NCI-H1436 treated with DMSO at 0.1 percent for 48 hours (cell line): ENCODE results near the gene ZNF346.
"Not testable (repeated sequence)": the region's sequence is repeated elsewhere in the genome, so short reads cannot be mapped to it uniquely, and the experiment has no call there.

ENCODE experiments used
- DNase-seq: peaks from one replicate; lab custom pipeline; 2025; lab: John Stamatoyannopoulos, UW

ZNF346 gene, protein sequence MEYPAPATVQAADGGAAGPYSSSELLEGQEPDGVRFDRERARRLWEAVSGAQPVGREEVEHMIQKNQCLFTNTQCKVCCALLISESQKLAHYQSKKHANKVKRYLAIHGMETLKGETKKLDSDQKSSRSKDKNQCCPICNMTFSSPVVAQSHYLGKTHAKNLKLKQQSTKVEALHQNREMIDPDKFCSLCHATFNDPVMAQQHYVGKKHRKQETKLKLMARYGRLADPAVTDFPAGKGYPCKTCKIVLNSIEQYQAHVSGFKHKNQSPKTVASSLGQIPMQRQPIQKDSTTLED

DNA sequence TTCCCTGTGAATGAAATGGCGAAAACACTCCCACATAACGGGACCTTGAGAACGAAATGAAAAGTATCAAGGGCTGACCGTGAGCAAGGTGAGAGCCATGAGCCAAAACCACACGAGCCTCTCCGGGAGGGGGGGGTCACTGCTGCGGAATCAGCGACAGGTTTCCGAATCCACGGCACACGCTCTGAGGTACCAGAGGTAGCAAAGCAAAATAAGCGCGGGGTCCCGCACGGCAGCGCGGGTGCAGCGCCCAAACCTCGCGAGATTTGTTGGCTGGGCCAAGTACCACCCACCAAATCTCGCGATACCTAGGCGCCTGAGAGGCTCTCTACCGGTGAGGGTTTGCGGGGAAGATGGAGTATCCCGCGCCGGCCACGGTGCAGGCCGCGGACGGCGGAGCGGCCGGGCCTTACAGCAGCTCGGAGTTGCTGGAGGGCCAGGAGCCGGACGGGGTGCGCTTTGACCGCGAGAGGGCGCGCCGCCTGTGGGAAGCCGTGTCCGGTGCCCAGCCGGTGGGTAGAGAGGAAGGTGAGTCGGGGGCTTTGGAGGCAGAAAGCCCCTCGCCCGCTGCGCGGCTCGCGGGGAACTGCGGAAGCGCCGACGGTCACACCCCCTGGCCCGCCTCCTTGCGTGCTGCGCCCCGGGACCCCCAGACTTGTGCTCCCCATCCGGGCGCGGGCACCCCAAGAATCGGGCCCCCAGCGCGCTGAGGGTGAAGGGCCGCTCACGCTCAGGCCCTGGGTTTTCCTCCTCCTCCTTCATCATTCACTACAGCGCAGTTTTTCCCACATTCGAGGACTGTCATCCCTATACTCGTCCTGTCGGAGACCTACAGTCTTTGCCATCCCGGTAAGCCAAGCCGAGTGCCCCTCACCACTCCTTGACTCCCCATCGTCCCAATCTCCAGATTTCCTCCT is at the start of gene ZNF346:
Gene ZNF346, plus strand, starts transcription at position 311 of the 917 bp plus-strand sequence. Its CDS starts 43 bp downstream, at position 354.
- DNase-seq, result peak; percentile 0

GRCh38 chr5:176979669-176980068 is 42.8 kb upstream of the ZNF346 start:
- DNase-seq, result no peak

GRCh38 chr5:176980818-176981217 is 41.7 kb upstream of the ZNF346 start:
- no peak for DNase-seq

DNA sequence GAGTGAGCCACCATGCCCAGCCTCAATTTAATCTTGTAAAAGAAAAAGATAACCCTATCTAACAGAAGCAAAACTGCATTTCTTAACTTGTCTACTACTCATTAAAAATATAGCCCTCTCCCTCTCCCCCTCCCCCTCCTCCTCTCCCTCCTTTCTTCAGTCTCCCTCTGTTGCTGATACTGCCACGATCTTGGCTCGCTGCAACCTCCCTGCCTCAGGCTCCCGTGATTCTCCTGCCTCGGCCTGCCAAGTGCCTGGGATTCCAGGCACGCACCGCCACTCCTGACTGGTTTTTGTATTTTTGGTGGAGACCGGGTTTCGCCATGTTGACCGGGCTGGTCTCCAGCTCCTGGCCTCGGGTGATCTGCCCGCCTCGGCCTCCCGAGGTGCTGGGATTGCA is 39.4 kb upstream of the ZNF346 start:
- not testable (repeated sequence) for DNase-seq

- not testable (repeated sequence) for DNase-seq
Measured at GRCh38 chr5:176983593-176983992, 38.9 kb upstream of the ZNF346 start.

DNA sequence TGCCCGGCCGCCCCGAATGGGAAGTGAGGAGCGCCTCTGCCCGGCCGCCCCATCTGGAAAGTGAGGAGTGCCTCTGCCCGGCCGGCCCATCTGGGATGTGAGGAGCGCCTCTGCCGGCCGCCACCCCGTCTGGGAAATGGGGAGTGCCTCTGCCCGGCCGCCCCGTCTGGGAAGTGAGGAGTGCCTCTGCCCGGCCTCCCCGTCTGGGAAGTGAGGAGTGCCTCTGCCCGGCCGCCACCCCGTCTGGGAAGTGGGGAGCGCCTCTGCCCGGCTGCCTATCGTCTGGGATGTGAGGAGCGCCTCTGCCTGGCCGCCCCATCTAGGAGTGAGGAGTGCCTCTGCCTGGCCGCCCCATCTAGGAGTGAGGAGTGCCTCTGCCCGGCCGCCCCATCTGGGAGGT is 38.3 kb upstream of the ZNF346 start:
- not testable (repeated sequence) for DNase-seq

DNA sequence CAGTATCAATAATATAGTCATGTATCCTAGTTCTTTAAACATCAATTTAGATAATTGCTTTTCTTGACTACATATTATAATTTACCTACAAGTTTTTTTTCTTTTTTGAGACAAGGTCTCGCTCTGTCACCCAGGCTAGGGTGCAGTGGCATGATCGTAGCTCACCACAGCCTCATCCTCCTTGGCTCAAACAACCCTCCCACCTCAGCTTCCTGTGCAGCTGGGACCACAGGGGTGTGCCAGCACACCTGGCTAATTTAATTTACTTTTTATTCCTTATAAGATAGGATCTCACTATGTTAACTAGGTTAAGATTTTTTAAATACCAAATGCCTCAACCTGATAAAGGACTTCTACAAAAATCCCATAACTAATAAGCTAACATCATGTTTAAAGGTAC is 37.0 kb upstream of the ZNF346 start:
- DNase-seq, result no peak

GRCh38 chr5:176986280-176986679 is 36.2 kb upstream of the ZNF346 start:
- DNase-seq, result no peak

GRCh38 chr5:176987583-176987982 is 34.9 kb upstream of the ZNF346 start:
- no peak for DNase-seq

GRCh38 chr5:176993081-176993480 is 29.4 kb upstream of the ZNF346 start:
- not testable (repeated sequence) for DNase-seq

- no peak for DNase-seq
Measured at GRCh38 chr5:176994460-176995121, 27.9 kb upstream of the ZNF346 start.

GRCh38 chr5:176995122-176995490 is 27.4 kb upstream of the ZNF346 start:
- DNase-seq, result no peak

DNA sequence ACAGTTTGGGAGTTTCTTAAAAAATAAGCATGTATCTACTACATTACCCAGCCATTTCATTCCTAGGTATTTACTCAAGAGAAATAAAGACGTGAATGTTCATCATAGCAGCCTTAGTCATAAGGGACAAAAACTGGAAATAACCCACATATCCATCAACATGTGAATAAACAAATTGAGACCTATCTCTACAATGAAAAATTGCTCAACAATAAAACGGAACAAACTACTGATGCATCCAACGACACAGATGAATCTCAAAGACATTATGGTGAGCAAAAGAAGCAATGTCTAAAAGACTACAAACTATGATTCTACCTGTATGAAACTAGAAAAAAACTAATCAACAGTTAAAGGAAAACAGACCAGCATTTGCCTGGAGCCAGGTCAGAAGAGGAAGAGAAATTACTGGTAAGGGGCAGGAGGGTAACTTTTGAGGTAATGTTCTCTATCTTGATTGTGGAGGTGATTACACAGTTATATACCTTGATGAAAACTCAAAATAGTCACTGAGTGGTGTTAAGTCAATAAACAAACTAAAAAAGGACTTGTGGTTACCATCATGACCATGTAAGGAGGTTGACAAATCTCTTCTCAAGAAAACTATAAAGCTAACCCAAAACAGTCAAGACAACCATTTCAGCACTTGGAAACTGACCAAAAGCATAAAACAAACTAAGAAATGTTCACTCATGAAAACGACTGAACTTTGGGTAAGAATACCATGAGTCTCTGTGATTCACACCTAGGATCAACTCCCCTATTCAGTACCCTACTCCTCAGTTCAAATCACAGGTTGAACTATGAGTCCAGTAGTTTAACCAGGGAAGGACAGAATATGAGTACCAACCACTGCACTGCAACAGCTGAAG is 26.4 kb upstream of the ZNF346 start:
- DNase-seq, result no peak

DNA sequence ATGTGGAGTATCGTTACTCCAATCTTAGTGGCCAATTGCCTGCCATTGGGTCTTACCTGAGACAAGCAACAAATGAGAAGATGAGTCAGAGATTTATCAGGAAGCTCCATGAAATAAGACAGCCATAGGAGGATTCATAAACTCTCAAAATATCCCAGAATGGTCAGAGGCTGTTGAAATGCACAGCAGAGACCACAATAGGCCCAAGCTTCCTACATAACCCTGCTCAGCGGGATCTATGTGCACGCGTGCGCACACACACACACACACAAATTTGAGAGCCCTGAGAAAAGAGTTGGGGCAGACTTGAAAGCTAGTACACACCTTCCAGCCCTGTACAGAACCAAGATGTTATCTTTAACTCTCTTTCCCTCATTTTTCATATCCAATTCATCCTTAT is 25.7 kb upstream of the ZNF346 start:
- no peak for DNase-seq

GRCh38 chr5:176998828-176999227 is 23.7 kb upstream of the ZNF346 start:
- no peak for DNase-seq

DNA sequence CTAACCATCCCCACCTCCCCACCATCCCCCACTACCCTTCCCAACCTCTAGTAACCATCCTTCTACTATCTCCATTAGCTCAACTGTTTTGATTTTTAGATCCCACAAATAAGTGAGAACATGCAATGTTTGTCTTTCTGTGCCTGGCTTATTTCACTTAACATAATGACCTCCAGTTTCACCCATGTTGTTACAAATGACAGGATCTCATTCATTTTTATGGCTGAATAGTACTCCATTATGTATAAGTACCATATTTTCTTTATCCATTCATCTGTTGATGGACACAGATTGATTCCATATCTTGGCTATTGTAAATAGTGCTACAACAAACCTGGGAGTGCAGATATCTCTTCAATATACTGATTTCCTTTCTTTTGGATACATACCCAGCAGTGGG is 23.0 kb upstream of the ZNF346 start:
- not testable (repeated sequence) for DNase-seq

GRCh38 chr5:177003649-177004048 is 18.8 kb upstream of the ZNF346 start:
- DNase-seq, result no peak

- no peak for DNase-seq
Measured at GRCh38 chr5:177004961-177005360, 17.5 kb upstream of the ZNF346 start.

DNA sequence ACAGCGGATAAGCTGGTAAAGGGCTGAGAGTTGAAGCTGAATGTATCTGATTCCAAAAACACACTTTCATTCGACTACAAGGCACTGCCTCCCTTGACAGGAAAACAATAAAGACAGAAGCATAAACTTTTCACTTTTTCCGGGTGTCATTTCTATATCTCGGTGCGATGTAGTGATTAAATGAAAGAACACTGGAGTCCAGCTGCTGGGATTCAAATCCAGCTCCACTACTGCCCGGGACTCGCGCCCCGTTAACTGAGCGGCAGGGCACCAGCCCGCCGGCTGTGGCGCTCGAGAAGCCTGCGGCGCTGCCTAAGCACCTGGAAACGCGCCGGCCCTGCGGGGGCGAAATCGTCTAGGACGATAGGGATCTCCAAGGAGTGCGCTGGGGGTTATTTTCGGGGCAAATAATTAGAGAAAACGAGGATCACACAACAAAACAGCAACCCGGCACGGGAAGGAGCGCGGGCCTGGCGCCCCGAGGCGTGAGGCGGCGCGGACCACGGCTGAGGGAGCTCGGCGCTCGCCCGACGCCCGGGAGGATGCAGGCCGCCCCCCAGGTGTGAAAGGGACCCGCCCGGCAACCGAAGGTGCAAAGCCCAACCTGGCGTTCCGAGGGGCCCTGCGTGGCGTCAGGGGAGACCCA is 16.8 kb upstream of the ZNF346 start:
- DNase-seq, result no peak

DNA sequence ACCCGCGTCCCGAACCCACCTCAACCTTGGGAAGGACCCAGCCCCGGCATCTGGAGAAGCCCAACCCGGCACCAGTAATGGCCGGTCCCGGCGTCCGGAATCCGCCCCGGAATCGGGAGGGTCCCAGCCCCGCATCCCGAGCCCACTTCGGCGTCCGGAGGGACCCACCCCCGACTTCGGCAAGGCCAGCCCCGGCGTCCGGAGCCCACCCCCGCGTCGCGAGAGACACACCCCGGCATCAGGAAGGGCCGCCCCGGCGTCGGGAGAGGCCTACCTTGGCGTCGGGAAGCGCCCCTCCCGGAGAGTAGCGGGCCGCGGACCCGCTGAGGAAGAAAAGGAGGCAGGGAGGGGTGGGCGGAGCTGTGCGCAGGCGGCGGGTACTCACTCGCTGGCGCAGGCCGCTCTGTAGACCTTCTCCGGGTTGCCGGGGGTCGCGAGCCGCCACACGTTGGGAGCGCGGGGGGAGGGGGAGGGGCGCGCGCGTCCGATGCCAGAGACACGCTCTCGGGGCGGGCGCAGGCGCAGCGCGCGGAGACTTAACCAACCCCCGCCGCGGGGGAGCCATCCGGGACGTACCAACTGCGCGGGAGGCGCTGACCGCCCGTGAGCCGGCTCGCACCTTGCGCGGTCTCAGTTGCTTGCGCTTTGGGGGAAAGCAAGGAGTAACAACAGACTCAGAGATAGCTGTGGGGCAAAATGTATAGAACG is 16.1 kb upstream of the ZNF346 start, which contains the start of gene UIMC1:
Gene UIMC1, minus strand, starts transcription at position 515 of the 708 bp plus-strand sequence. CDS start 24,164 bp downstream, outside the sequence.
- DNase-seq, result peak; percentile 11
